ENCODE measurements around the gene ITGA2. TPM values are rescaled to one million over a fixed set of nuclear protein-coding genes. Genes with fewer than 3 reads are reported as not detected.
A peak's percentile ranks its signal among the peaks of the same experiment; 100 is the strongest.

ITGA2 gene
- not detected for polyA plus RNA-seq (2012; ENCODE audit: low read depth, missing spikeins)

DNA sequence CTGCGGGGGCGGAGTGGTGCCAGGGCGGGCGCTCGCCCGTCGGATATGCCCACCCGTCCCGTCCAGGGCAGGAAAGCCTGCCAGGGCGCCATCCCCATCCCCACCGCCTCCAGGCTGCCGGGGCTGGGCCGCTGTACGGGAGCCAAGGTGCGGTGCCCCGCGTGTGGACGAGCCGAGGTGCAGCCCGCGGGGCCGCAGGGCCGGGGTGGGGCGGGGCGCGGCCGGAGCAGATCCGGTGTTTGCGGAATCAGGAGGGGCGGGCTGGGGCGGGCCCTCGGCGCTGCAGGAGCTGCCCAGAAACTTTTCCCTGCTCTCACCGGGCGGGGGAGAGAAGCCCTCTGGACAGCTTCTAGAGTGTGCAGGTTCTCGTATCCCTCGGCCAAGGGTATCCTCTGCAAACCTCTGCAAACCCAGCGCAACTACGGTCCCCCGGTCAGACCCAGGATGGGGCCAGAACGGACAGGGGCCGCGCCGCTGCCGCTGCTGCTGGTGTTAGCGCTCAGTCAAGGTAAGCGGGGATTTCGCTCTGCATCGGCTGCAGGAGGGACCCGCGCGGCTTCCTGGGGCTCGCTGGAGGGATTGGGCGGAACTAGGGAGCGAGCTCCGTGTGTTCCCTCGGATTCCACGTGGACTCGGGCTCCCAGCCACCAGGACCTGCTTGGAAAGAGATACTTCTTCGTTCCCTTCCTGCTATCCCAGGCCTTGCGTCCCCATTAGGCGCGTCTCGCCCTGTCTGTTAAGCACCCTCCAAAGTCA lies at the start of gene ITGA2:
Gene ITGA2, plus strand, starts transcription at position 328 of the 756 bp plus-strand sequence. Its CDS starts 117 bp downstream, at position 445.
- FAIRE-seq = no peak
- no peak for TF ChIP-seq POU2F2 (IDR thresholded peaks at IDR 0.05; ENCODE audit: low read depth, low read length)
- TF ChIP-seq PAX5 (IDR thresholded peaks at IDR 0.05; ENCODE audit: insufficient read depth, low read length, severe bottlenecking) = no peak
- no peak for TF ChIP-seq POLR2AphosphoS5 (IDR thresholded peaks at IDR 0.05; ENCODE audit: low read depth, low read length)
- no peak for TF ChIP-seq TAF1 (IDR thresholded peaks at IDR 0.05; ENCODE audit: low read depth, low read length)
- TF ChIP-seq POLR2A (IDR thresholded peaks at IDR 0.05; ENCODE audit: low read depth, low read length) = no peak
- no peak for TF ChIP-seq SPI1 (IDR thresholded peaks at IDR 0.05; ENCODE audit: low read depth, low read length)

DNA sequence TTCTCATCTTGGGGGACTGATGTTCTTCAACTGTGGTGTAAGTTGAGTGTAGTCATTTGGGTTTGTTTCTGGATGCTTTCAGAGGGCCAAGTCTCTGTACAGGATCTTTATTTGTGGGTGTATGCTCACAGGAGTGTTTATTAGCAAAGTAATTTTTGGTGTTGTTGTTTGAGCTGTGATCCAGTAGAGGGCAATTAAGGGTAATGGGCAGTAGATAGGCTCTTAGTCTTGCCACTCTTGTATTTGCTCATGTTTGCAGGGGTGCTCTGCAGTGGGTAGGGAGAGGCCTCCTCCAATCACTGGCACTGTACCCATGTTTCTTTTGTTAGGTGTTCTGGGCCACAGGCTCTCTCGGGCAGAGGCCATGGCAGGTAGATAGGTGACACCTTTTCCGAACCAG lies 45.9 kb upstream of the ITGA2 start:
- FAIRE-seq = no peak
- DNase-seq (ENCODE audit: insufficient read length, low spot score) = no peak
- TF ChIP-seq PAX5 (IDR thresholded peaks at IDR 0.05; ENCODE audit: insufficient read depth, low read length, severe bottlenecking) (no peak), POLR2A (IDR thresholded peaks at IDR 0.05; ENCODE audit: low read depth, low read length) (no peak), POU2F2 (IDR thresholded peaks at IDR 0.05; ENCODE audit: low read depth, low read length) (no peak), SPI1 (IDR thresholded peaks at IDR 0.05; ENCODE audit: low read depth, low read length) (no peak), POLR2AphosphoS5 (IDR thresholded peaks at IDR 0.05; ENCODE audit: low read depth, low read length) (no peak), TAF1 (IDR thresholded peaks at IDR 0.05; ENCODE audit: low read depth, low read length) (no peak)

More for the DNA sequence above, at the start of gene ITGA2:
- DNase-seq (ENCODE audit: insufficient read length, low spot score) = peak; percentile 31

DNA sequence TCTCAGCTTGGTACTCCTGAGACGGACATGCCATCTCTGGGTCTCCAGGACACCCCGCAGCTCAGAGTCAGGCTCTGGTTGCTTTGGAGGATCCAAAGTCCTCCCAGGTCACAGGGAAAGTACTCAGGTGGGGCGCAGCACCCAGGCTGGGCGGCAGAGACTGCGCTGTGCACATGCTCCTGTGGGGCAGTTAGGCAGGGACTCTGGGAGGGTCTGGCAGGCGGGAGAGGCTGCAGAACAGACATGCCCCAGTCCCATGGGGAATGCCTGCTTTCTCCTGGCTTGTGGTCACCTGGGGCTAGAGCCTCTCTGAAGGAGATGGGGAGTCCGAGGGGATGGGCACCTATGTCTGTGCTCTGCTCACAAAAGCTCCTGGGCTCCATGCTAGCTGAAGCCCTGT lies 45.3 kb upstream of the ITGA2 start:
- TF ChIP-seq POLR2A (IDR thresholded peaks at IDR 0.05; ENCODE audit: low read depth, low read length) (no peak), PAX5 (IDR thresholded peaks at IDR 0.05; ENCODE audit: insufficient read depth, low read length, severe bottlenecking) (no peak)
- FAIRE-seq = no peak
- DNase-seq (ENCODE audit: insufficient read length, low spot score) = no peak

- TF ChIP-seq POLR2A (IDR thresholded peaks at IDR 0.05; ENCODE audit: low read depth, low read length) (no peak), SPI1 (IDR thresholded peaks at IDR 0.05; ENCODE audit: low read depth, low read length) (no peak), TAF1 (IDR thresholded peaks at IDR 0.05; ENCODE audit: low read depth, low read length) (no peak), POLR2AphosphoS5 (IDR thresholded peaks at IDR 0.05; ENCODE audit: low read depth, low read length) (no peak)
- FAIRE-seq (no peak), DNase-seq (ENCODE audit: insufficient read length, low spot score) (no peak)
These were observed 44.1 kb upstream of the ITGA2 start for GRCh38 chr5:52945040-52945439.

DNA sequence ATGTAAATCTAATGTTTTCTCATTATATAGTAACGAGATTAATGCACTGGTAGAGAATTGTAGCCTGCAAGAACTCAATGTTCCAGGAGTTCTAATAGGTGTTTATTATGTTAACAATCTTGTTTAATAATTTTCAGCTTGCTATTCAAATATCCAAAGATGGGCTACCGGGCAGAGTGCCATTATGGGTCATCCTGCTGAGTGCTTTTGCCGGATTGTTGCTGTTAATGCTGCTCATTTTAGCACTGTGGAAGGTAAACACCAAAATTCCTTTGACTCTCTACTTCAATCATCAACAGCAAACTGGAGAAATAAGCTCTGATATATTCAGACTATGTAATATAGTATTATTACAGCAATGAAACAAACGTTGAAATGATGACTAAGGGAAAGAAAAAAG lies 41.9 kb upstream of the ITGA2 start:
- TF ChIP-seq PAX5 (IDR thresholded peaks at IDR 0.05; ENCODE audit: insufficient read depth, low read length, severe bottlenecking) = no peak
- TF ChIP-seq POLR2AphosphoS5 (IDR thresholded peaks at IDR 0.05; ENCODE audit: low read depth, low read length) = no peak
- TF ChIP-seq SPI1 (IDR thresholded peaks at IDR 0.05; ENCODE audit: low read depth, low read length) = no peak
- no peak for TF ChIP-seq POU2F2 (IDR thresholded peaks at IDR 0.05; ENCODE audit: low read depth, low read length)
- TF ChIP-seq TAF1 (IDR thresholded peaks at IDR 0.05; ENCODE audit: low read depth, low read length) = no peak
- no peak for TF ChIP-seq POLR2A (IDR thresholded peaks at IDR 0.05; ENCODE audit: low read depth, low read length)
- FAIRE-seq (no peak), DNase-seq (ENCODE audit: insufficient read length, low spot score) (no peak)

GRCh38 chr5:52947851-52948250 lies 41.3 kb upstream of the ITGA2 start:
- TF ChIP-seq PAX5 (IDR thresholded peaks at IDR 0.05; ENCODE audit: insufficient read depth, low read length, severe bottlenecking) (no peak), TAF1 (IDR thresholded peaks at IDR 0.05; ENCODE audit: low read depth, low read length) (no peak), POLR2A (IDR thresholded peaks at IDR 0.05; ENCODE audit: low read depth, low read length) (no peak), POU2F2 (IDR thresholded peaks at IDR 0.05; ENCODE audit: low read depth, low read length) (no peak), SPI1 (IDR thresholded peaks at IDR 0.05; ENCODE audit: low read depth, low read length) (no peak), POLR2AphosphoS5 (IDR thresholded peaks at IDR 0.05; ENCODE audit: low read depth, low read length) (no peak)
- no peak for FAIRE-seq
- no peak for DNase-seq (ENCODE audit: insufficient read length, low spot score)

GRCh38 chr5:52948418-52949076 lies 40.6 kb upstream of the ITGA2 start:
- DNase-seq (ENCODE audit: insufficient read length, low spot score) (peak; percentile 20), FAIRE-seq (peak; percentile 95)
- no peak for TF ChIP-seq POLR2AphosphoS5 (IDR thresholded peaks at IDR 0.05; ENCODE audit: low read depth, low read length)
- peak; percentile 87 for TF ChIP-seq SPI1 (IDR thresholded peaks at IDR 0.05; ENCODE audit: low read depth, low read length)

DNA sequence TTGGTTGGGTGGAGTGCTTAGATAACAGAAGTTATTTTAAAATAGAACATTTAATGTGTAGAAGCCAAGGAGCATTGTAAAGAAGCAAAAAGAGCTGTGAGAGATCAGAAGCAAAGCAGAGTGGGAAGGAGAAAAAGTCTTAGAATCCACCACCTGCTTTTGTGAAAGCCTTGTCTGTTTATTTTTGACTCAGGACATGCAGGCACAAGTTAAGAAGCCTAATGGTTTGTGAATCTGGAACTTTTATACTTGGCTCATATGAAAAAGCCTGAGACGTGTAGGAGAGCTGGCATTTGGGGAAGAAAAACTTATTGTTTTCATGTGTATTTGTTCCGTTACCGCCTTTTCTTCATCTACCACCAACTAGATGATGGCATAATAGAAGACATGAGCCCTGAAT lies 38.5 kb upstream of the ITGA2 start:
- TF ChIP-seq TAF1 (IDR thresholded peaks at IDR 0.05; ENCODE audit: low read depth, low read length) (no peak), POLR2AphosphoS5 (IDR thresholded peaks at IDR 0.05; ENCODE audit: low read depth, low read length) (no peak), PAX5 (IDR thresholded peaks at IDR 0.05; ENCODE audit: insufficient read depth, low read length, severe bottlenecking) (no peak), SPI1 (IDR thresholded peaks at IDR 0.05; ENCODE audit: low read depth, low read length) (no peak), POLR2A (IDR thresholded peaks at IDR 0.05; ENCODE audit: low read depth, low read length) (no peak), POU2F2 (IDR thresholded peaks at IDR 0.05; ENCODE audit: low read depth, low read length) (no peak)
- no peak for DNase-seq (ENCODE audit: insufficient read length, low spot score)
- FAIRE-seq = no peak

- FAIRE-seq = no peak
- DNase-seq (ENCODE audit: insufficient read length, low spot score) = no peak
- TF ChIP-seq TAF1 (IDR thresholded peaks at IDR 0.05; ENCODE audit: low read depth, low read length) = no peak
- no peak for TF ChIP-seq POLR2A (IDR thresholded peaks at IDR 0.05; ENCODE audit: low read depth, low read length)
- no peak for TF ChIP-seq POU2F2 (IDR thresholded peaks at IDR 0.05; ENCODE audit: low read depth, low read length)
- no peak for TF ChIP-seq PAX5 (IDR thresholded peaks at IDR 0.05; ENCODE audit: insufficient read depth, low read length, severe bottlenecking)
- TF ChIP-seq POLR2AphosphoS5 (IDR thresholded peaks at IDR 0.05; ENCODE audit: low read depth, low read length) = no peak
- TF ChIP-seq SPI1 (IDR thresholded peaks at IDR 0.05; ENCODE audit: low read depth, low read length) = no peak
These were observed 36.7 kb upstream of the ITGA2 start for GRCh38 chr5:52952483-52952882.

- TF ChIP-seq POLR2A (IDR thresholded peaks at IDR 0.05; ENCODE audit: low read depth, low read length) (no peak), TAF1 (IDR thresholded peaks at IDR 0.05; ENCODE audit: low read depth, low read length) (no peak), POLR2AphosphoS5 (IDR thresholded peaks at IDR 0.05; ENCODE audit: low read depth, low read length) (no peak), POU2F2 (IDR thresholded peaks at IDR 0.05; ENCODE audit: low read depth, low read length) (no peak), SPI1 (IDR thresholded peaks at IDR 0.05; ENCODE audit: low read depth, low read length) (no peak), PAX5 (IDR thresholded peaks at IDR 0.05; ENCODE audit: insufficient read depth, low read length, severe bottlenecking) (no peak)
- FAIRE-seq (no peak), DNase-seq (ENCODE audit: insufficient read length, low spot score) (no peak)
These were observed 33.1 kb upstream of the ITGA2 start for GRCh38 chr5:52956014-52956413.

All from GM12891 (cell line).